Measurements from ENCODE around the gene CMTM4.

DNA sequence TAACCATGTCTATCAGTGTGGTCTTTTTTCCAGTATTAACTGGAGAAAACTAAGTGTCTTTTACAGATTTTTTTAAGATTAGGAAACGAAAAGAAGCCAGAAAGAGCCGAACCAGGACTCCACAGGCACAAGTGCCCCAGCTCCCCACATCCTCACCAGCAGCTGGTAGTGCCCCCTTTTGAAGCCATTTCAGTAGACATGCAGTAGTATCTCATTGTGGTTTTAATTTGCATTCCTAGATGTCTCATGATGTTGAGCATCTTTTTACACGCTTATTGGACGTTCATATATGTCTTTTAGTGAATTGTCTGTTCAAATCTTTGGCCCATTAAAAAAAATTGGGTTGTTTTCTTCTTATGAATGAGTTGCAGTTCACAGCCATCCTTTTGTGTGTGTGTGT lies 96.8 kb downstream of the CMTM4 start:
- TF ChIP-seq EZH2 (IDR thresholded peaks at IDR 0.05; ENCODE audit: insufficient read depth, poor library complexity, severe bottlenecking) = no peak
- no peak for TF ChIP-seq EZH2phosphoT487 (IDR thresholded peaks at IDR 0.05; ENCODE audit: insufficient read depth, low read depth)
